ENCODE data around the gene ZNF266. TPM values are rescaled to one million over a fixed set of nuclear protein-coding genes. Genes with fewer than 3 reads are reported as not detected.
A peak's percentile ranks its signal among the peaks of the same experiment; 100 is the strongest.

ZNF266 gene
- total RNA-seq, 1 donor, result 9.4 TPM

DNA sequence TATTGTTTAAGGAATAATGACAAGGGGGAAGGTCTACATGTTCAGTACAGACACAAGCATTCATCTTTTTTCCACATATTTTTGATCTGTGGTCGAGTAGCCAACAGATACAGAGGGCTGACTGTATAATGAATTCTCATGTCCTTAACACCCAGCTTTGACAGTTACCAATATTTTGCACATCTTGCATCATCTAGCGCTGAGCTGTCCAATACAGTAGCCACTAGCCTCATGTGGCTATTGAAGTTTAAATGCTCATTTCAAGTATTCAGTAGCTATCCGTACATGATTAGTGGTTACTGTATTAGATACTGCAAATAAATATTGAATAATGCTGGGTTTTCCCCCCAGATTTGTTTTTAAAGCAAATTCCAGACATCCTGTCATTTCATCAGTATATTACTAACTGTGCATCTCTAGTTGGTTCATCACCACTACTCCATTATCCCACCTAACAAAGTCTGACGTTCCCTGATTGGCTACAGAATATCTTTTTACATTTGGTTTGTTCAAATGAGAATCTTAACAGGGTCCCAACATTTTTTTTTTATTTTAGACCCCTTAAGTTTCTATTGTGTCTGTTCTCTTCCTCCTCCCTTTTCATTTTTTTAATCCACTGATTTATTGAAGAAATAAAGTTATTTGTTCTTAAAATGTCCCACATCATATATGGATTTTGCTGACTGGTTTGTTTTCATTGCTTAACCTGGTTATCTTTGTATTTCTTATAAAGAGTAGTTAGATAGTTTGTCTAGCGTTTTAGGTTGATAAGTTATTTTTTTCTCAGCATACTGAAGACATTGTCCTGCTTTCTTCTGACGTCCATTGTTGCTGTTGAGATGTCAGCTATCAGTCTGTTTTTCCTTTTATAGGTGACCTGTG lies 64.4 kb downstream of the ZNF266 start:
- H3K27ac ChIP-seq (ENCODE audit: low read depth, low read length), result no peak overlapping the region
- no peaks in the 10 kb centered on the region for H3K79me2 ChIP-seq (ENCODE audit: insufficient read depth, low read length)
- no peaks in the 10 kb centered on the region for H3K4me1 ChIP-seq (ENCODE audit: insufficient read depth, low read length)
- H3K27me3 ChIP-seq (ENCODE audit: insufficient read depth, low read length), result no peaks in the 10 kb centered on the region
- DNase-seq (ENCODE audit: insufficient read length, low spot score, missing footprints), result no peak
- H3K4me3 ChIP-seq (ENCODE audit: insufficient read depth, low read length), result no peak overlapping the region
- no peaks in the 10 kb centered on the region for H4K20me1 ChIP-seq (ENCODE audit: insufficient read depth, low read length)
- peaks cover 9% of the 10 kb centered on the region for H3K9me3 ChIP-seq (ENCODE audit: low read depth, low read length)
- peaks cover 2% of the 10 kb centered on the region for H3K36me3 ChIP-seq (ENCODE audit: insufficient read depth, low read length)
- no peak overlapping the region for H3K4me2 ChIP-seq (ENCODE audit: insufficient read depth, low read length)
- H2AFZ ChIP-seq (ENCODE audit: low read length), result no peak overlapping the region
- TF ChIP-seq, protein P1, sequence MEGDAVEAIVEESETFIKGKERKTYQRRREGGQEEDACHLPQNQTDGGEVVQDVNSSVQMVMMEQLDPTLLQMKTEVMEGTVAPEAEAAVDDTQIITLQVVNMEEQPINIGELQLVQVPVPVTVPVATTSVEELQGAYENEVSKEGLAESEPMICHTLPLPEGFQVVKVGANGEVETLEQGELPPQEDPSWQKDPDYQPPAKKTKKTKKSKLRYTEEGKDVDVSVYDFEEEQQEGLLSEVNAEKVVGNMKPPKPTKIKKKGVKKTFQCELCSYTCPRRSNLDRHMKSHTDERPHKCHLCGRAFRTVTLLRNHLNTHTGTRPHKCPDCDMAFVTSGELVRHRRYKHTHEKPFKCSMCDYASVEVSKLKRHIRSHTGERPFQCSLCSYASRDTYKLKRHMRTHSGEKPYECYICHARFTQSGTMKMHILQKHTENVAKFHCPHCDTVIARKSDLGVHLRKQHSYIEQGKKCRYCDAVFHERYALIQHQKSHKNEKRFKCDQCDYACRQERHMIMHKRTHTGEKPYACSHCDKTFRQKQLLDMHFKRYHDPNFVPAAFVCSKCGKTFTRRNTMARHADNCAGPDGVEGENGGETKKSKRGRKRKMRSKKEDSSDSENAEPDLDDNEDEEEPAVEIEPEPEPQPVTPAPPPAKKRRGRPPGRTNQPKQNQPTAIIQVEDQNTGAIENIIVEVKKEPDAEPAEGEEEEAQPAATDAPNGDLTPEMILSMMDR (IDR thresholded peaks at IDR 0.05; ENCODE audit: extremely low read depth, low read depth, low read length), result no peak

DNA sequence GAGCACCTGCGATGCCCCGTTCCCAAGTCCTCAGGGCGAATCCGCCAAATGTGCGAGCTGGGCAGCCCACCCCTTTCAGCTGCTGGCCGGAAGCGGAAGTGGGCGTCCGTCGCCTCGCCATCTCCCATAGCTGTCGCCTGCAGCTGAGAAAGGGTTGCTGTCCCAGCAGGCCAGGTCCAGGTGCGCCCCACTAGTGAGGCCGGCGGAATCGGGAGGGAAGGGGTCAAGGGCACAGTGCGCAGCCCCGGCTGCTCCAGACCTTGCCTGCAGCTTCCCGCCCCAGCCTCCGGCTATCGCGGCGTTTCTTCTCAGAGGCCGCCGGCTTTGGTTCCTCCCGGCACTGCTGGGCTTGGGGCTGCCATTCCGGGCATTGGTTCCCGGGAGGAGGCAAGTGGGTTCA lies 72.5 kb downstream of the ZNF266 start, which contains the start of gene ZNF177:
ZNF177 (plus strand) TSS at position 109 of the 400 bp plus-strand sequence. CDS start 15,299 bp downstream, outside the sequence.
- TF ChIP-seq, protein P1 (IDR thresholded peaks at IDR 0.05; ENCODE audit: extremely low read depth, low read depth, low read length), result no peak
- no peak within 1 kb of the TSS for H3K27ac ChIP-seq (ENCODE audit: low read depth, low read length)
- no peaks in the 10 kb centered on the region for H3K79me2 ChIP-seq (ENCODE audit: insufficient read depth, low read length)
- no peaks in the 10 kb centered on the region for H3K9me3 ChIP-seq (ENCODE audit: low read depth, low read length)
- H3K4me2 ChIP-seq (ENCODE audit: insufficient read depth, low read length), result peak within 1 kb of the TSS; percentile 52
- H4K20me1 ChIP-seq (ENCODE audit: insufficient read depth, low read length), result no peaks in the 10 kb centered on the region
- peak within 1 kb of the TSS; percentile 47 for H2AFZ ChIP-seq (ENCODE audit: low read length)
- peak; percentile 11 for DNase-seq (ENCODE audit: insufficient read length, low spot score, missing footprints)
- no peaks in the 10 kb centered on the region for H3K36me3 ChIP-seq (ENCODE audit: insufficient read depth, low read length)
- H3K4me1 ChIP-seq (ENCODE audit: insufficient read depth, low read length), result no peaks in the 10 kb centered on the region
- H3K27me3 ChIP-seq (ENCODE audit: insufficient read depth, low read length), result no peaks in the 10 kb centered on the region
- H3K4me3 ChIP-seq (ENCODE audit: insufficient read depth, low read length), result peak within 1 kb of the TSS; percentile 69

Other genes with a start within 250 kb of the ZNF266 start
- gene OR7D4, start 216.0 kb downstream of the ZNF266 start, total RNA-seq, result not detected in 2 replicates
- gene OR7E24, start 184.6 kb downstream of the ZNF266 start, total RNA-seq, result not detected in 2 replicates
- 17.1 and 19.2 TPM in 2 replicates for gene ZNF699, start 125.7 kb downstream of the ZNF266 start, total RNA-seq
- gene ZNF559, start 111.4 kb downstream of the ZNF266 start, total RNA-seq, result 13.8 and 15.2 TPM in 2 replicates
- gene ZNF177, start 72.6 kb downstream of the ZNF266 start, total RNA-seq, result 0.72 and 1.8 TPM in 2 replicates
- 0.29 and 0.36 TPM in 2 replicates for gene ZNF560, start 63.0 kb upstream of the ZNF266 start, total RNA-seq
- 28.2 and 31.5 TPM in 2 replicates for gene ZNF426, start 103.1 kb upstream of the ZNF266 start, total RNA-seq
- gene ZNF121, start 148.9 kb upstream of the ZNF266 start, total RNA-seq, result 39.1 and 40.1 TPM in 2 replicates
- 44.2 and 45.2 TPM in 2 replicates for gene ZNF561, start 185.7 kb upstream of the ZNF266 start, total RNA-seq
- 32.1 and 33.3 TPM in 2 replicates for gene ZNF562, start 239.5 kb upstream of the ZNF266 start, total RNA-seq

Data from osteoblast (primary cell).